NCI-H128 (cell line): Measurements from ENCODE around the gene FAM241B.

Experiments used
- DNase-seq: peaks from one replicate; lab custom pipeline; 2025; ENCODE audit not compliant: unreplicated experiment; lab: John Stamatoyannopoulos, UW

Gene FAM241B

GRCh38 chr10:69647819-69648218 is 17.8 kb downstream of the FAM241B start:
- DNase-seq, result no peak

GRCh38 chr10:69648461-69648860 is 18.4 kb downstream of the FAM241B start:
- DNase-seq, result no peak

- no peak for DNase-seq
Measured at GRCh38 chr10:69649786-69650550, 19.9 kb downstream of the FAM241B start.

- DNase-seq, result no peak
Measured at GRCh38 chr10:69650589-69651261, 20.7 kb downstream of the FAM241B start.

DNA sequence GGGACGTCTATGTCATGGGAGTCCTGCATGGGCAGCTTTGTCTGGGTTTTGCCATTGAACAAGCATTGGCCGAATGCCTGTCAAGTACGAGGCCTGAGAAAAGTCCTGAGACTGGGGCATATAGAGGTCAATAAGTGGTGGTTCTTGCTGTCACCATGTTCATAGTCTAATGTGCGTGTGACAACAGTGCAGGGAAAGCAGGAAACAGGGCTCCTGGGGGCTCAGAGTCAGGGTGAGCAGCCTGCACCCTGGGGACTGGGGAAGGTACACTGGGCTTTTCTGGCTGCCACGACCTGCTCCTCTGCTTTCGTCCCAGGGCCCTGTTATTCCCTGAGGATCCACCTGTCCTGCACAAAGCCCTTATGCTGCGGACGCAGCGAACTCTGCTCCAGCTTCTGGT is 21.3 kb downstream of the FAM241B start:
- DNase-seq, result no peak

- DNase-seq, result no peak
Measured at GRCh38 chr10:69652111-69652856, 22.2 kb downstream of the FAM241B start.

GRCh38 chr10:69652857-69653199 is 22.8 kb downstream of the FAM241B start:
- DNase-seq, result no peak

- DNase-seq, result no peak
Measured at GRCh38 chr10:69653561-69653960, 23.5 kb downstream of the FAM241B start.

GRCh38 chr10:69655124-69655867 is 25.2 kb downstream of the FAM241B start:
- no peak for DNase-seq

- no peak for DNase-seq
Measured at GRCh38 chr10:69655868-69656555, 26.0 kb downstream of the FAM241B start.

DNA sequence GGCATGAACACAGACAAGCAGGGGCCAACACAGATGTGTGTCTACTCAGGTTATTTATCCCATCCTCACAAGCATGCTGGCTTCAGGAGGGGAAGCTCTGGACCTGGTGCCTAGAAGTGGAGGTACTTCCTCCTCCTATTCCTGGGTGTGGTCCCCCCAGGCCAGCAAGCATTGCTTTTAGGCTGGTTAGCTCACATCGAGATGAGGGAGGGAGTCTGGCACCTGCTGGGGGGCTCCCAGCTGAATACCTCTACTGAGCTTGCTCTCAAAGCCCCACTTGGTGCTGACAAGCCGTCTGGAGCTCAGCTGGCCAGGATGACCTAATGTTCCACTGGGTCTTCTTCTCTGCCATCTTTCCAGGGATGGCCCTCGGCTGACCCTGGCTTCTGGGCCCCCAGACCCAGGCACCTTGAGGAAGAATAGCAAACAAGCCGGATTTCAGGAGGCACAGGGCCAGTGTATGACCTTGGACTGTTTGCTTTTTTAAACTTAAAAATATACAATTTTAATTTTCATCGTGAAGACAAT is 26.8 kb downstream of the FAM241B start:
- no peak for DNase-seq

GRCh38 chr10:69657430-69657829 is 27.4 kb downstream of the FAM241B start:
- DNase-seq, result no peak

- DNase-seq, result no peak
Measured at GRCh38 chr10:69657866-69658265, 27.8 kb downstream of the FAM241B start.

GRCh38 chr10:69659241-69660038 is 29.4 kb downstream of the FAM241B start:
- DNase-seq, result no peak

- no peak for DNase-seq
Measured at GRCh38 chr10:69660296-69660695, 30.2 kb downstream of the FAM241B start.

DNA sequence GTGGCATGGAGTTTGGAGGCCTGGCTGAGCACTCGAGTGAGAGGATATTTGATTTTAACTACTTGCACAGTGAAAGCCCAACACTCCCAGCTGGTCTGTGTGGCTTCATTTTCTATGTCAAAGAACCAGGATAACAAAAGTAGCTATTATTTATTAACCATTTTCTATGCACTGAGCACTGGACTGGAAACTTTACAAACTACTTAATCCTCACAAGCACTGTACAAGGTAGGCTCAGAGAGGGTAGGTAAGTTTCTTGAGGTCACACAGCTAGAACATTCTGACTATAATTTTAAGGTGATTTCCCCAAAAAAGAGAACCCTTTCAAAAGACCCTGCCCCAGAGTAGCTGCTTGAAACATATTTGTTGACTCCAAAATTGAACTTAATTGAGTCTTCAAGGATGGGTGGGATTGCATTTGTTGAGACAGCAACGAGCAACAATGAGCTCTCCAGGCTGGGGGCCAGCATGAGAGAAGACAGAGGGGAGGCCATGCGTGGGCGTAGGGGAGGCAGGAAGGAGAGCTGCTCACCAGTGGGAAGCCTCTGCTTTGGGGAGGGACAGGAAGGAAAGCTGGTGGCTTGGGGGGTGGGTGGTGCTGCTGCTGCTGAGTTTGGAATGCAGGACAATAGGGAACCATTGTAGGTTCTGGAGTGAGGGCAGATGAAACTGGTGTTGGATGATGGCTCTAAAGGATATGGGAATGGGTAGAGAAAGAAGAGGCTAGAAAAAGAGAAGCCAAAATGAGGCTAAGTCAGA is 31.5 kb downstream of the FAM241B start:
- DNase-seq, result no peak

GRCh38 chr10:69662173-69662877 is 32.3 kb downstream of the FAM241B start:
- no peak for DNase-seq

GRCh38 chr10:69662901-69663300 is 32.9 kb downstream of the FAM241B start:
- DNase-seq, result no peak
